Neural cell (in vitro differentiated cells): ENCODE measurements around the gene GNPAT. TPM values are rescaled to one million over a fixed set of nuclear protein-coding genes. Genes with fewer than 3 reads are reported as not detected.

Experiments used
- H2AFZ ChIP-seq: fragments of 200-600, 300-800 bp; sonication (generic), shearing (Covaris generic); 2 replicates; pipeline ENCODE4 v1.6.0; 2014; ENCODE audit warnings: low read depth, mild to moderate bottlenecking, antibody characterized with exemption, low read length, moderate library complexity
- H3F3A ChIP-seq: fragments of 200-600 bp; shearing (Covaris generic); 2 replicates; pipeline ENCODE4 v1.6.1; 2016; ENCODE audit warnings: mild to moderate bottlenecking, moderate library complexity, mixed read lengths, antibody characterized with exemption, low read length; ENCODE audit not compliant: insufficient read depth, poor library complexity, severe bottlenecking
- H3K27ac ChIP-seq: fragments of 200-600, 300-800 bp; sonication (generic), shearing (Covaris generic); 2 replicates; pipeline ENCODE4 v1.5.1; 2014; ENCODE audit warnings: mild to moderate bottlenecking, low read length, moderate library complexity
- H3K27me3 ChIP-seq: fragments of 300-800, 200-600 bp; sonication (generic), shearing (Covaris generic); 2 replicates; pipeline ENCODE4 v1.6.0; 2014; ENCODE audit warnings: mild to moderate bottlenecking, low read depth, low read length, moderate library complexity; ENCODE audit not compliant: insufficient read depth
- H3K36me3 ChIP-seq: fragments of 300-800, 200-600 bp; sonication (generic), shearing (Covaris generic); 2 replicates; pipeline ENCODE4 v1.5.1; 2014; ENCODE audit warnings: mild to moderate bottlenecking, antibody characterized with exemption, low read length, moderate library complexity; ENCODE audit not compliant: insufficient read depth
- H3K4me2 ChIP-seq: fragments of 300-800, 200-600 bp; sonication (generic), shearing (Covaris generic); 2 replicates; pipeline ENCODE4 v1.6.0; 2014; ENCODE audit warnings: mild to moderate bottlenecking, low read length
- H3K4me3 ChIP-seq: fragments of 300-800, 200-600 bp; sonication (generic), shearing (Covaris generic); 2 replicates; pipeline ENCODE4 v1.5.1; 2014; ENCODE audit warnings: mild to moderate bottlenecking, low read length, moderate library complexity
- H3K79me2 ChIP-seq: fragments of 200-600 bp; shearing (Covaris generic); replicated peaks from 2 replicates; pipeline ENCODE4 v1.6.0; 2014; ENCODE audit warnings: mild to moderate bottlenecking, low read length, moderate library complexity; ENCODE audit not compliant: insufficient read depth
- H3K9ac ChIP-seq: fragments of 300-800, 200-600 bp; sonication (generic), shearing (Covaris generic); 2 replicates; pipeline ENCODE4 v1.6.1; 2016; ENCODE audit warnings: mild to moderate bottlenecking, low read length, mixed read lengths
- H3K9me2 ChIP-seq: fragments of 200-600 bp; shearing (Covaris generic); 2 replicates; pipeline ENCODE4 v1.6.1; 2016; ENCODE audit warnings: mild to moderate bottlenecking, low read length, mixed read lengths; ENCODE audit not compliant: insufficient read depth
- H3K9me3 ChIP-seq: fragments of 200-600, 300-800 bp; sonication (generic), shearing (Covaris generic); 2 replicates; pipeline ENCODE4 v1.6.1; 2016; ENCODE audit warnings: mild to moderate bottlenecking, mixed run types, low read length, moderate library complexity, mixed read lengths
- H4K20me1 ChIP-seq: fragments of 200-600 bp; shearing (Covaris generic); 2 replicates; pipeline ENCODE4 v1.6.1; 2016; ENCODE audit warnings: mild to moderate bottlenecking, mixed run types; ENCODE audit not compliant: insufficient read depth
- CTCF ChIP-seq: fragments of 450-650 bp; IDR thresholded peaks from 2 replicates; pipeline ENCODE4 v1.5.1; 2014; ENCODE audit warnings: antibody characterized with exemption, mild to moderate bottlenecking, moderate library complexity; ENCODE audit not compliant: poor library complexity, severe bottlenecking
- EP300 ChIP-seq: fragments of 450-650 bp; conservative IDR thresholded peaks from 2 replicates; pipeline ENCODE4 v1.6.1; 2014; ENCODE audit warnings: antibody characterized with exemption, mild to moderate bottlenecking, moderate library complexity; ENCODE audit not compliant: poor library complexity, severe bottlenecking
- EZH2 ChIP-seq: fragments of 200-600, 300-800 bp; shearing (Covaris generic), sonication (generic); IDR thresholded peaks from 2 replicates; pipeline ENCODE4 v1.6.1; 2014; ENCODE audit warnings: antibody characterized with exemption, low read length, borderline replicate concordance, mild to moderate bottlenecking; ENCODE audit not compliant: insufficient read depth, poor library complexity, severe bottlenecking
- MXI1 ChIP-seq: fragments of 450-650 bp; conservative IDR thresholded peaks from 2 replicates; pipeline ENCODE4 v1.6.1; 2014; ENCODE audit warnings: antibody characterized with exemption, mild to moderate bottlenecking; ENCODE audit not compliant: poor library complexity, severe bottlenecking
- POLR2AphosphoS5 ChIP-seq: IDR thresholded peaks from 2 replicates; pipeline ENCODE4 v1.6.1; 2012
- RAD21 ChIP-seq: fragments of 450-650 bp; conservative IDR thresholded peaks from 2 replicates; pipeline ENCODE4 v1.6.1; 2014; ENCODE audit warnings: antibody characterized with exemption, mild to moderate bottlenecking, moderate library complexity
- REST ChIP-seq: IDR thresholded peaks from 2 replicates; pipeline ENCODE4 v1.6.1; 2012; ENCODE audit warnings: borderline replicate concordance
- SMC3 ChIP-seq: fragments of 450-650 bp; conservative IDR thresholded peaks from 2 replicates; pipeline ENCODE4 v1.6.1; 2014; ENCODE audit warnings: antibody characterized with exemption, mild to moderate bottlenecking, moderate library complexity; ENCODE audit not compliant: poor library complexity
- TAF1 ChIP-seq: IDR thresholded peaks from 2 replicates; pipeline ENCODE4 v1.6.1; 2012; ENCODE audit warnings: low read depth
- polyA plus RNA-seq: library from polyadenylated mRNA; depleted of rRNA; stranded (reverse); fragments of >200 nt; gene quantifications from 2 replicates; pipeline ENCODE4 v1.2.3, GENCODE V29; 2014

GNPAT gene
- polyA plus RNA-seq, 1 donor from 2014 or later = 50.8 TPM

GRCh38 chr1:231196728-231197127 lies 44.3 kb upstream of the GNPAT start:
- TF ChIP-seq TAF1 (no peak), REST (no peak), POLR2AphosphoS5 (no peak)
- H3K36me3 ChIP-seq = peaks cover 15% of the 10 kb centered on the region
- no peak overlapping the region for H2AFZ ChIP-seq
- H3K27me3 ChIP-seq = no peaks in the 10 kb centered on the region
- H3K9ac ChIP-seq = no peak overlapping the region
- no peak overlapping the region for H3K27ac ChIP-seq
- H3K9me3 ChIP-seq = no peaks in the 10 kb centered on the region
- no peaks in the 10 kb centered on the region for H3F3A ChIP-seq
- H3K4me2 ChIP-seq = no peak overlapping the region
- H3K9me2 ChIP-seq = no peaks in the 10 kb centered on the region
- no peaks in the 10 kb centered on the region for H3K79me2 ChIP-seq
- no peaks in the 10 kb centered on the region for H4K20me1 ChIP-seq
- H3K4me3 ChIP-seq = no peak overlapping the region

DNA sequence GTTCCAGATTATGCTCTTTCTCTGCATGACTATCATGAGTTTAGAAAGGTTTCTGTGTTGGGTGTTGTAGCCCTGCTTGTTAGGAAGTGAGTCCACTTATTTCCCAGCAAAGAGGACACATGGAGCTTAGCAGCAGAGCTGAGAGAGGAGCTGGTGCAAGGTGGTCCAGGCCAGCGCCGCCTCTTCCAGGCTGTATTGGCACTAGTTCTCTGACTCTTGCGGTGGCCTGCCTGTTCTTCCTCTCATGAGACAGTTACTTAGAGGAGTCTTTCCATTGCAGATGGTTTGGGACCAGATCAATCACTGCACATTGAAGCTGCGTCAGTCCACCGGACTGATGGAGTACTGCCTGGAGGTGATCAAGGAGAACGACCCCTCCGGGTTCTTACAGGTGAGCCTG lies 41.1 kb upstream of the GNPAT start:
- no peaks in the 10 kb centered on the region for H3K27me3 ChIP-seq
- H3K27ac ChIP-seq = no peak overlapping the region
- no peaks in the 10 kb centered on the region for H3K9me3 ChIP-seq
- TF ChIP-seq TAF1 (no peak), SMC3 (no peak), EZH2 (no peak), RAD21 (no peak), EP300 (no peak), CTCF (no peak), MXI1 (no peak), POLR2AphosphoS5 (no peak), REST (no peak)
- H3F3A ChIP-seq = no peaks in the 10 kb centered on the region
- H3K79me2 ChIP-seq = no peaks in the 10 kb centered on the region
- no peak overlapping the region for H3K4me2 ChIP-seq
- H3K9ac ChIP-seq = no peak overlapping the region
- H3K36me3 ChIP-seq = peaks cover 15% of the 10 kb centered on the region
- no peaks in the 10 kb centered on the region for H3K9me2 ChIP-seq
- H3K4me3 ChIP-seq = no peak overlapping the region
- no peaks in the 10 kb centered on the region for H4K20me1 ChIP-seq
- H2AFZ ChIP-seq = no peak overlapping the region
